Left lung (tissue), 10 donors: ENCODE measurements around the gene DIP2C. TPM values are rescaled to one million over a fixed set of nuclear protein-coding genes. Genes with fewer than 3 reads are reported as not detected.

Experiments
- ATAC-seq: fragments of 200-7000 bp; cut with Tn5 transposase; one replicate; pipeline ENCODE4 v1.9.1; 2020; ENCODE audit warnings: moderate library complexity
- DNase-seq, 4 donors: peaks; one replicate each; pipeline ENCODE4 v3.0.0-alpha.2; 2013 to 2020
- H3K27ac ChIP-seq, 2 donors: fragments of 200-600 bp; sonication (generic) in 1 of 2; one replicate each; pipeline versions ENCODE4 v1.5.0 to v1.8.0; 2020 to 2021
- H3K27me3 ChIP-seq, 2 donors: fragments of 200-600 bp; sonication (generic) in 1 of 2; one replicate each; pipeline versions ENCODE4 v1.5.0 to v1.8.0; 2020 to 2021
- H3K36me3 ChIP-seq, 2 donors: fragments of 200-600 bp; sonication (generic) in 1 of 2; one replicate each; pipeline versions ENCODE4 v1.5.0 to v1.8.0; 2020 to 2021
- H3K4me1 ChIP-seq, 2 donors: fragments of 200-600 bp; one replicate each; pipeline ENCODE4 v1.8.0; 2021
- H3K4me3 ChIP-seq, 2 donors: fragments of 200-600 bp; sonication (generic) in 1 of 2; one replicate each; pipeline versions ENCODE4 v1.5.0 to v1.8.0; 2020 to 2021; ENCODE audit warnings: mild to moderate bottlenecking in 1 of 2
- H3K9me3 ChIP-seq, 2 donors: fragments of 200-600 bp; sonication (generic) in 1 of 2; one replicate each; pipeline versions ENCODE4 v1.5.0 to v1.8.0; 2020 to 2021
- intact Hi-C, 2 donors: fragments of 100-400 bp; cut with DNase I; formaldehyde crosslinking; loops; one replicate each; pipeline versions ENCODE4 v1.11.2 to v1.14.2; 2022
- polyA plus RNA-seq, 6 donors: library from polyadenylated mRNA; unstranded; fragments of 120-200 nt; gene quantifications; one replicate each; pipeline ENCODE4 v1.2.1, GENCODE V29; 2013; ENCODE audit not compliant: insufficient read length in 6 of 6
- total RNA-seq, 2 donors: library from RNA; stranded (reverse); fragmentation: NEBNext Ultra II Directional; extraction: Animal tissue kit (Norgen Biotek cat#: 25700); gene quantifications; one replicate each; pipeline ENCODE4 v1.2.1, GENCODE V29; 2021
- TF ChIP-seq, protein P1 (sequence below), 2 donors: fragments of 200-600 bp; sonication (generic) in 1 of 2; IDR thresholded peaks; one replicate each; pipeline versions ENCODE4 v1.5.0 to v1.8.0; 2021; ENCODE audit warnings: antibody characterized with exemption in 2 of 2
- donor health status: DM: no; HTN: yes; CAD: no.
- donor health status: DM: no; HTN: no; CAD: no.

Gene DIP2C
- total and polyA plus RNA-seq, 8 donors, result 10.5 to 22.5 (median 19.5) TPM

DNA sequence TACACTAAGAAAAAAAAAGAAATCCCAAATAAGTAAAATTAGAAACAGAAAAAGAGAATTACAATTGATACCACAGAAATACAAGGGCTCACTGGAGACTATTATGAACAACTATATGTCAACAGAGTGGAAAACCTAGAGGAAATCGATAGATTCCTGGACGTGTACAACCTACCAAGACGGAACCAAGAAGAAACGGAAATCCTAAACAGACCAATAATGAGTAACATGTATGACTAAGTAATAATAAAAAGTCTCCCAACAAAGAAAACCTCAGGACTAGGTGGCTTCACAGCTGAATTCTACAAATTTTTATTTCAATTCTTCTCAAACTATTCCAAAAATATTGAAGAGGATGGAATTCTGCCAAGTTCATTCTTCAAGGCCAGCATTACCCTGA, 13.9 kb downstream of the DIP2C start:
- DNase-seq (no peak), ATAC-seq (no peak)
- no peaks in the 10 kb centered on the region for H3K36me3 ChIP-seq
- intact Hi-C loops, result no loop called here
- no peaks in the 10 kb centered on the region for H3K4me1 ChIP-seq
- TF ChIP-seq, protein P1, sequence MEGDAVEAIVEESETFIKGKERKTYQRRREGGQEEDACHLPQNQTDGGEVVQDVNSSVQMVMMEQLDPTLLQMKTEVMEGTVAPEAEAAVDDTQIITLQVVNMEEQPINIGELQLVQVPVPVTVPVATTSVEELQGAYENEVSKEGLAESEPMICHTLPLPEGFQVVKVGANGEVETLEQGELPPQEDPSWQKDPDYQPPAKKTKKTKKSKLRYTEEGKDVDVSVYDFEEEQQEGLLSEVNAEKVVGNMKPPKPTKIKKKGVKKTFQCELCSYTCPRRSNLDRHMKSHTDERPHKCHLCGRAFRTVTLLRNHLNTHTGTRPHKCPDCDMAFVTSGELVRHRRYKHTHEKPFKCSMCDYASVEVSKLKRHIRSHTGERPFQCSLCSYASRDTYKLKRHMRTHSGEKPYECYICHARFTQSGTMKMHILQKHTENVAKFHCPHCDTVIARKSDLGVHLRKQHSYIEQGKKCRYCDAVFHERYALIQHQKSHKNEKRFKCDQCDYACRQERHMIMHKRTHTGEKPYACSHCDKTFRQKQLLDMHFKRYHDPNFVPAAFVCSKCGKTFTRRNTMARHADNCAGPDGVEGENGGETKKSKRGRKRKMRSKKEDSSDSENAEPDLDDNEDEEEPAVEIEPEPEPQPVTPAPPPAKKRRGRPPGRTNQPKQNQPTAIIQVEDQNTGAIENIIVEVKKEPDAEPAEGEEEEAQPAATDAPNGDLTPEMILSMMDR (IDR thresholded peaks at IDR 0.05), result no peak
- H3K27me3 ChIP-seq, result no peaks in the 10 kb centered on the region
- H3K4me3 ChIP-seq, result no peak overlapping the region
- no peaks in the 10 kb centered on the region for H3K9me3 ChIP-seq
- no peak overlapping the region for H3K27ac ChIP-seq

DNA sequence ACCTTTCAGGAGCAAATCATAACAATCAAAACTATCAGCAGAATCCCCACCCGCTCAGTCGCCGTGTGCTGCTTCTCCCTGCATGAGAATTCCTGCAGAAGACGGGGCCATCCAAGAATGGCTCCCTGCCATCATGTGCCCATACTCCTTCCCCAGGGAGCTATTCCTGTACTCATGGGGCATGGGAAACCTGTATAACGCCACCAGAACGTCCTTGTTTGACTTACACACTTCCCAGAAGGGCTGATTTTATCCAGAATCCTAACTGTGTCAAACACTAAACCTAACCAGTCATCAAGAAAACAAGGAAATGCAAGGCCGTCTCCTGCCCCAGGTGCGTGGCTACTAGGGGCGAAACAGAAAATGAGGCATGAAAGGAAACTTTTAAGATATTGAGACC, 16.0 kb downstream of the DIP2C start:
- peaks cover 0 to 3% of the 10 kb centered on the region in 2 donors for H3K9me3 ChIP-seq
- TF ChIP-seq, protein P1 (IDR thresholded peaks at IDR 0.05), result no peak
- H3K4me1 ChIP-seq, result no peaks in the 10 kb centered on the region
- no peak overlapping the region for H3K4me3 ChIP-seq
- no peaks in the 10 kb centered on the region for H3K27me3 ChIP-seq
- H3K36me3 ChIP-seq, result no peaks in the 10 kb centered on the region
- intact Hi-C loops, result no loop called here
- H3K27ac ChIP-seq, result no peak overlapping the region
- no peak for DNase-seq
- ATAC-seq, result no peak

DNA sequence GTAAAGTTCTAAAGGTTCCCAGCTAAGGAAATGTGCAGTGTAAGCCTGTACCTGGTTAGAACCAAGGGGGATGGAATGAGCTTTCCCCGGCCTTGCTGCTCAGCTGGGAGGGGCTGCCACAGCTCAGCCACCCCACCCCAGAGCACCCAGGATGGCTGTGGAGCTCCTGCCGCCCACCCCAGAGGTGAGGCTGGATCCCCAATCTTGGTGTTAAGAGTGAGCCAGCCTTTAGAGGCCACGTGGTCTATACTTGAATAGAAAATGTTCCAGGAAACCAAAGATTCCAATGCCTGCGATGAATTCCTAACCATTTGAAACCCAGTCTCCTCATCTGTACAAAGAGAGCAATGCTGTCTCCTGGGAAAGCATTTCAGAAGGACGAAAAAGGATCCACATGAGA, 16.5 kb downstream of the DIP2C start:
- TF ChIP-seq, protein P1 (IDR thresholded peaks at IDR 0.05), result no peak
- no peak overlapping the region for H3K27ac ChIP-seq
- intact Hi-C loops, result no loop called here

DNA sequence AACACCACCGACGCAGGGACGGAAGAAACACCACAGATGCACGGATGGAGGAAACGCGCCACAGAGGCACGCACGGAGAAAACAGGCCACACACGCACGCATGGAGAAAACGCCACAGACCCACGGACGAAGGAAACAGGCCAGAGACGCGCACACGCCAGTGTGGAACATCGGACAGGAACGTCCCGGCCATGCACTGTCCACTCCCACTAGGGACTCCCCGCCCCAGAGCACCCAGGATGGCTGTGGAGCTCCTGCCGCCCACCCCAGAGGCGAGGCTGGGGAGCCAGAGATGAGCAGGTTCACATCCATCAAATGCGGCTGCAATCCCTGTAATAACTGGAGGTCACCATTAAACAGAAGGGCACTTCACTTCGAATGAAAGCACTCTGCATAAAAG, 17.3 kb downstream of the DIP2C start:
- ATAC-seq (no peak), DNase-seq (no peak)
- TF ChIP-seq, protein P1 (IDR thresholded peaks at IDR 0.05), result no peak
- Histone ChIP-seq H3K4me1 (no peaks in the 10 kb centered on the region), H3K36me3 (no peaks in the 10 kb centered on the region), H3K9me3 (peaks cover 0 to 3% of the 10 kb centered on the region in 2 donors), H3K27ac (no peak overlapping the region), H3K27me3 (no peaks in the 10 kb centered on the region), H3K4me3 (no peak overlapping the region)
- intact Hi-C loops, result no loop called here

More for the DNA sequence above, 16.5 kb downstream of the DIP2C start:
- H3K27me3 ChIP-seq, result no peaks in the 10 kb centered on the region
- no peak overlapping the region for H3K4me3 ChIP-seq
- no peaks in the 10 kb centered on the region for H3K36me3 ChIP-seq
- ATAC-seq (no peak), DNase-seq (no peak)
- no peaks in the 10 kb centered on the region for H3K4me1 ChIP-seq
- peaks cover 0 to 3% of the 10 kb centered on the region in 2 donors for H3K9me3 ChIP-seq

DNA sequence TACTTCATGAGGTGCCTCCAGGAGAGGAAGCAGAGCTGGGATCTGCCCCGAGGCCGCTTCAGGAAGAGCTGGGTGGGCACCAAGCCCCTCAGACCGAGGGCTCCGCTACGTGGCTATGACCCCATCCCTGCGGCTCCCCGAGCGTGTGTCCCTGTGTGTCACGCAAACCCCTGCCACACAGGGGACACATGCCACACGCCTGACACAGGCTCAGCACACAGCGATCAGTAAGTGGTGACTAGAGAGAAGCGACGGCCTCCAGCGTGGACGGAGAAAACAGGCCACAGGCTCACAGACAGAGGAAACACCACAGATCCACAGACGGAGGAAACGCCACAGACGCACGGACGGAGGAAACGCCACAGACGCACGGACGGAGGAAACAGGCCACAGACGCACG, 18.5 kb downstream of the DIP2C start:
- no peak for DNase-seq
- intact Hi-C loops, result no loop called here
- no peaks in the 10 kb centered on the region for H3K27me3 ChIP-seq
- no peak overlapping the region for H3K4me3 ChIP-seq
- no peaks in the 10 kb centered on the region for H3K4me1 ChIP-seq
- TF ChIP-seq, protein P1 (IDR thresholded peaks at IDR 0.05), result no peak
- ATAC-seq, result no peak
- peaks cover 0 to 3% of the 10 kb centered on the region in 2 donors for H3K9me3 ChIP-seq
- H3K36me3 ChIP-seq, result no peaks in the 10 kb centered on the region
- no peak overlapping the region for H3K27ac ChIP-seq
